ENCODE measurements around the gene ADCK1. TPM values are rescaled to one million over a fixed set of nuclear protein-coding genes. Genes with fewer than 3 reads are reported as not detected.
A peak's percentile ranks its signal among the peaks of the same experiment; 100 is the strongest.
"Not testable (repeated sequence)": the region's sequence is repeated elsewhere in the genome, so short reads cannot be mapped to it uniquely, and the experiment has no call there.

Gene ADCK1
- total and polyA plus RNA-seq, 9 donors, result 2.8 to 8.4 (median 6.7) TPM

GRCh38 chr14:77773966-77774365, 25.9 kb upstream of the ADCK1 start:
- H3K27ac ChIP-seq (ENCODE audit: low read length); H3K4me3 ChIP-seq (ENCODE audit: low read length); H3K36me3 ChIP-seq (ENCODE audit: control insufficient read depth, insufficient read depth, low read length); H3K9me3 ChIP-seq (replicated peaks; ENCODE audit: control insufficient read depth, low read depth, low read length); H3K4me1 ChIP-seq (ENCODE audit: control insufficient read depth, insufficient read depth, low read length); H3K27me3 ChIP-seq (ENCODE audit: control insufficient read depth, insufficient read depth, low read length); DNase-seq: not testable (repeated sequence)
- 83% methylated on average over 2 of the region's 4 CpGs for WGBS (ENCODE audit: insufficient coverage)

GRCh38 chr14:77782202-77782601, 17.7 kb upstream of the ADCK1 start:
- no peak for DNase-seq
- Histone ChIP-seq H3K4me3 (ENCODE audit: low read length) (no peak overlapping the region), H3K27ac (ENCODE audit: low read length) (no peak overlapping the region), H3K36me3 (ENCODE audit: control insufficient read depth, insufficient read depth, low read length) (no peaks in the 10 kb centered on the region), H3K27me3 (ENCODE audit: control insufficient read depth, insufficient read depth, low read length) (peaks cover 2% of the 10 kb centered on the region), H3K4me1 (ENCODE audit: control insufficient read depth, insufficient read depth, low read length) (no peaks in the 10 kb centered on the region), H3K9me3 (replicated peaks; ENCODE audit: control insufficient read depth, low read depth, low read length) (no peaks in the 10 kb centered on the region)

- H3K27ac ChIP-seq (ENCODE audit: low read length), result no peak overlapping the region
- no peaks in the 10 kb centered on the region for H3K4me1 ChIP-seq (ENCODE audit: control insufficient read depth, insufficient read depth, low read length)
- WGBS (ENCODE audit: insufficient coverage), result no CpG with 5 or more reads among the region's 4 CpGs
- H3K27me3 ChIP-seq (ENCODE audit: control insufficient read depth, insufficient read depth, low read length), result peaks cover 2% of the 10 kb centered on the region
- H3K9me3 ChIP-seq (replicated peaks; ENCODE audit: control insufficient read depth, low read depth, low read length), result no peaks in the 10 kb centered on the region
- no peak for DNase-seq
- no peak overlapping the region for H3K4me3 ChIP-seq (ENCODE audit: low read length)
- H3K36me3 ChIP-seq (ENCODE audit: control insufficient read depth, insufficient read depth, low read length), result no peaks in the 10 kb centered on the region
Measured at GRCh38 chr14:77786148-77786547, 13.8 kb upstream of the ADCK1 start.

- Histone ChIP-seq H3K4me3 (ENCODE audit: low read length) (no peak overlapping the region), H3K27ac (ENCODE audit: low read length) (no peak overlapping the region), H3K4me1 (ENCODE audit: control insufficient read depth, insufficient read depth, low read length) (no peaks in the 10 kb centered on the region), H3K27me3 (ENCODE audit: control insufficient read depth, insufficient read depth, low read length) (peaks cover 2% of the 10 kb centered on the region), H3K9me3 (replicated peaks; ENCODE audit: control insufficient read depth, low read depth, low read length) (no peaks in the 10 kb centered on the region), H3K36me3 (ENCODE audit: control insufficient read depth, insufficient read depth, low read length) (no peaks in the 10 kb centered on the region)
- no peak for DNase-seq
- WGBS (ENCODE audit: insufficient coverage), result 20% methylated on average over 1 of the region's 6 CpGs
Measured at GRCh38 chr14:77790566-77791224, 9.2 kb upstream of the ADCK1 start.

GRCh38 chr14:77791225-77791600, 8.7 kb upstream of the ADCK1 start:
- Histone ChIP-seq H3K9me3 (replicated peaks; ENCODE audit: control insufficient read depth, low read depth, low read length) (no peaks in the 10 kb centered on the region), H3K36me3 (ENCODE audit: control insufficient read depth, insufficient read depth, low read length) (no peaks in the 10 kb centered on the region), H3K27ac (ENCODE audit: low read length) (no peak overlapping the region), H3K4me1 (ENCODE audit: control insufficient read depth, insufficient read depth, low read length) (no peaks in the 10 kb centered on the region), H3K27me3 (ENCODE audit: control insufficient read depth, insufficient read depth, low read length) (peaks cover 2% of the 10 kb centered on the region), H3K4me3 (ENCODE audit: low read length) (no peak overlapping the region)
- WGBS (ENCODE audit: insufficient coverage), result no CpG with 5 or more reads among the region's 1 CpG
- no peak for DNase-seq

- 93% methylated on average over 2 of the region's 3 CpGs for WGBS (ENCODE audit: insufficient coverage)
Measured at GRCh38 chr14:77793255-77793654, 6.7 kb upstream of the ADCK1 start.

GRCh38 chr14:77794357-77794756, 5.6 kb upstream of the ADCK1 start:
- 66% methylated on average over 2 of the region's 4 CpGs for WGBS (ENCODE audit: insufficient coverage)
- H3K4me3 ChIP-seq (ENCODE audit: low read length), result no peak overlapping the region

More at GRCh38 chr14:77793255-77793654, 6.7 kb upstream of the ADCK1 start:
- H3K4me3 ChIP-seq (ENCODE audit: low read length); H3K27ac ChIP-seq (ENCODE audit: low read length); H3K27me3 ChIP-seq (ENCODE audit: control insufficient read depth, insufficient read depth, low read length); H3K36me3 ChIP-seq (ENCODE audit: control insufficient read depth, insufficient read depth, low read length); H3K4me1 ChIP-seq (ENCODE audit: control insufficient read depth, insufficient read depth, low read length); H3K9me3 ChIP-seq (replicated peaks; ENCODE audit: control insufficient read depth, low read depth, low read length); DNase-seq: not testable (repeated sequence)

GRCh38 chr14:77799456-77799855, 453 bp upstream of the ADCK1 start:
- peak overlapping the region; percentile 60 for H3K4me3 ChIP-seq (ENCODE audit: low read length)
- DNase-seq; H3K4me1 ChIP-seq (ENCODE audit: control insufficient read depth, insufficient read depth, low read length); H3K27me3 ChIP-seq (ENCODE audit: control insufficient read depth, insufficient read depth, low read length); H3K9me3 ChIP-seq (replicated peaks; ENCODE audit: control insufficient read depth, low read depth, low read length); H3K27ac ChIP-seq (ENCODE audit: low read length); H3K36me3 ChIP-seq (ENCODE audit: control insufficient read depth, insufficient read depth, low read length): not testable (repeated sequence)
- WGBS (ENCODE audit: insufficient coverage), result 93% methylated on average over 8 of the region's 13 CpGs

More at GRCh38 chr14:77794357-77794756, 5.6 kb upstream of the ADCK1 start:
- H3K27me3 ChIP-seq (ENCODE audit: control insufficient read depth, insufficient read depth, low read length), result no peaks in the 10 kb centered on the region
- no peak for DNase-seq
- H3K9me3 ChIP-seq (replicated peaks; ENCODE audit: control insufficient read depth, low read depth, low read length), result no peaks in the 10 kb centered on the region
- no peak overlapping the region for H3K27ac ChIP-seq (ENCODE audit: low read length)
- H3K4me1 ChIP-seq (ENCODE audit: control insufficient read depth, insufficient read depth, low read length), result no peaks in the 10 kb centered on the region
- no peaks in the 10 kb centered on the region for H3K36me3 ChIP-seq (ENCODE audit: control insufficient read depth, insufficient read depth, low read length)

- Histone ChIP-seq H3K27ac (ENCODE audit: low read length) (no peak overlapping the region), H3K9me3 (replicated peaks; ENCODE audit: control insufficient read depth, low read depth, low read length) (no peaks in the 10 kb centered on the region), H3K36me3 (ENCODE audit: control insufficient read depth, insufficient read depth, low read length) (no peaks in the 10 kb centered on the region), H3K27me3 (ENCODE audit: control insufficient read depth, insufficient read depth, low read length) (no peaks in the 10 kb centered on the region), H3K4me3 (ENCODE audit: low read length) (no peak overlapping the region), H3K4me1 (ENCODE audit: control insufficient read depth, insufficient read depth, low read length) (peaks cover 2% of the 10 kb centered on the region)
- DNase-seq, result no peak
- WGBS (ENCODE audit: insufficient coverage), result no CpG with 5 or more reads among the region's 1 CpG
Measured at GRCh38 chr14:77800814-77801213, 905 bp downstream of the ADCK1 start.

- Histone ChIP-seq H3K27me3 (ENCODE audit: control insufficient read depth, insufficient read depth, low read length) (no peaks in the 10 kb centered on the region), H3K27ac (ENCODE audit: low read length) (no peak overlapping the region), H3K9me3 (replicated peaks; ENCODE audit: control insufficient read depth, low read depth, low read length) (no peaks in the 10 kb centered on the region), H3K4me3 (ENCODE audit: low read length) (no peak overlapping the region), H3K4me1 (ENCODE audit: control insufficient read depth, insufficient read depth, low read length) (peaks cover under 1% of the 10 kb centered on the region), H3K36me3 (ENCODE audit: control insufficient read depth, insufficient read depth, low read length) (no peaks in the 10 kb centered on the region)
- no peak for DNase-seq
- WGBS (ENCODE audit: insufficient coverage), result 60% methylated on average over 5 of the region's 6 CpGs
Measured at GRCh38 chr14:77804592-77804991, 4.7 kb downstream of the ADCK1 start.

GRCh38 chr14:77805706-77806105, 5.8 kb downstream of the ADCK1 start:
- WGBS (ENCODE audit: insufficient coverage), result 80% methylated on average over 2 of the region's 6 CpGs
- H3K27me3 ChIP-seq (ENCODE audit: control insufficient read depth, insufficient read depth, low read length), result no peaks in the 10 kb centered on the region
- H3K4me1 ChIP-seq (ENCODE audit: control insufficient read depth, insufficient read depth, low read length), result no peaks in the 10 kb centered on the region
- no peak for DNase-seq
- no peaks in the 10 kb centered on the region for H3K36me3 ChIP-seq (ENCODE audit: control insufficient read depth, insufficient read depth, low read length)
- H3K27ac ChIP-seq (ENCODE audit: low read length), result no peak overlapping the region
- no peak overlapping the region for H3K4me3 ChIP-seq (ENCODE audit: low read length)
- no peaks in the 10 kb centered on the region for H3K9me3 ChIP-seq (replicated peaks; ENCODE audit: control insufficient read depth, low read depth, low read length)
